ENCODE data around the gene APC.

DNA sequence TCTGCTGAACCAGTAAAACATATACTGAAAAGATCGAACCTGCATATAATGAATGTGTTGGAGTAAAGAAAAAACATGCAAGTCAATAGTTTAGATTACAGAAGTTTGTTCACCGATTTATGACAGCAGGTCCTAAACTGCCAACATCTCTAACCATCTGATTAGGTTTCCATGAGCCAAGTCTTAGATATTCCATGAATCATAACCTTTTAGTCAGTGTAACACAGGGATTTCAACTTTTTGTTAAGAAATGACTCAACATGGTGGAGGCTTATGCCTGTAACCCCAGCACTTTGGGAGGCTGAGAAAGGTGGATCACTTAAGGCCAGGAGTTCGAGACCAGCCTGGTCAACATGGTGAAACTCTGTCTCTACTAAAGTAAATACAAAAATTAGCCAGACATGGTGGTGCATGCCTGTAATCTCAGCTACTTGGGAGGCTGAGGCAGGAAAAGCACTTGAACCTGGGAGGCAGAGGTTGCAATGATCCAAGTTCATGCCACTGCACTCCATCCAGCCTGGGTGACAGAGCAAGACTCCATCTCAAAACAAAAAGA lies 38.7 kb downstream of the APC start:
- TF ChIP-seq, protein P1, sequence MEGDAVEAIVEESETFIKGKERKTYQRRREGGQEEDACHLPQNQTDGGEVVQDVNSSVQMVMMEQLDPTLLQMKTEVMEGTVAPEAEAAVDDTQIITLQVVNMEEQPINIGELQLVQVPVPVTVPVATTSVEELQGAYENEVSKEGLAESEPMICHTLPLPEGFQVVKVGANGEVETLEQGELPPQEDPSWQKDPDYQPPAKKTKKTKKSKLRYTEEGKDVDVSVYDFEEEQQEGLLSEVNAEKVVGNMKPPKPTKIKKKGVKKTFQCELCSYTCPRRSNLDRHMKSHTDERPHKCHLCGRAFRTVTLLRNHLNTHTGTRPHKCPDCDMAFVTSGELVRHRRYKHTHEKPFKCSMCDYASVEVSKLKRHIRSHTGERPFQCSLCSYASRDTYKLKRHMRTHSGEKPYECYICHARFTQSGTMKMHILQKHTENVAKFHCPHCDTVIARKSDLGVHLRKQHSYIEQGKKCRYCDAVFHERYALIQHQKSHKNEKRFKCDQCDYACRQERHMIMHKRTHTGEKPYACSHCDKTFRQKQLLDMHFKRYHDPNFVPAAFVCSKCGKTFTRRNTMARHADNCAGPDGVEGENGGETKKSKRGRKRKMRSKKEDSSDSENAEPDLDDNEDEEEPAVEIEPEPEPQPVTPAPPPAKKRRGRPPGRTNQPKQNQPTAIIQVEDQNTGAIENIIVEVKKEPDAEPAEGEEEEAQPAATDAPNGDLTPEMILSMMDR (IDR thresholded peaks at IDR 0.05): no peak
- TF ChIP-seq EZH2 (IDR thresholded peaks at IDR 0.05; ENCODE audit: borderline replicate concordance, insufficient read depth, low read depth, low read length, poor library complexity, severe bottlenecking): no peak

Measured in B cell (primary cell).